Measurements from ENCODE around the gene PIGR.

- TF ChIP-seq CTCF (IDR thresholded peaks at IDR 0.05; ENCODE audit: low read depth, low read length) (no peak), EZH2phosphoT487 (IDR thresholded peaks at IDR 0.05; ENCODE audit: low read depth) (no peak)
Measured at GRCh38 chr1:206971029-206971655, 24.9 kb upstream of the PIGR start.
